Smooth muscle cell of the umbilical artery (primary cell): ENCODE results near the gene ESAM. TPM values are rescaled to one million over a fixed set of nuclear protein-coding genes. Genes with fewer than 3 reads are reported as not detected.

Experiments used
- total RNA-seq: library from RNA; depleted of rRNA; stranded (reverse); fragments of >200 nt; gene quantifications from 2 replicates; pipeline ENCODE4 v1.2.3, GENCODE V29; 2014

The ESAM gene, protein sequence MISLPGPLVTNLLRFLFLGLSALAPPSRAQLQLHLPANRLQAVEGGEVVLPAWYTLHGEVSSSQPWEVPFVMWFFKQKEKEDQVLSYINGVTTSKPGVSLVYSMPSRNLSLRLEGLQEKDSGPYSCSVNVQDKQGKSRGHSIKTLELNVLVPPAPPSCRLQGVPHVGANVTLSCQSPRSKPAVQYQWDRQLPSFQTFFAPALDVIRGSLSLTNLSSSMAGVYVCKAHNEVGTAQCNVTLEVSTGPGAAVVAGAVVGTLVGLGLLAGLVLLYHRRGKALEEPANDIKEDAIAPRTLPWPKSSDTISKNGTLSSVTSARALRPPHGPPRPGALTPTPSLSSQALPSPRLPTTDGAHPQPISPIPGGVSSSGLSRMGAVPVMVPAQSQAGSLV
- 0.30 and 0.37 TPM in 2 replicates for total RNA-seq

DNA sequence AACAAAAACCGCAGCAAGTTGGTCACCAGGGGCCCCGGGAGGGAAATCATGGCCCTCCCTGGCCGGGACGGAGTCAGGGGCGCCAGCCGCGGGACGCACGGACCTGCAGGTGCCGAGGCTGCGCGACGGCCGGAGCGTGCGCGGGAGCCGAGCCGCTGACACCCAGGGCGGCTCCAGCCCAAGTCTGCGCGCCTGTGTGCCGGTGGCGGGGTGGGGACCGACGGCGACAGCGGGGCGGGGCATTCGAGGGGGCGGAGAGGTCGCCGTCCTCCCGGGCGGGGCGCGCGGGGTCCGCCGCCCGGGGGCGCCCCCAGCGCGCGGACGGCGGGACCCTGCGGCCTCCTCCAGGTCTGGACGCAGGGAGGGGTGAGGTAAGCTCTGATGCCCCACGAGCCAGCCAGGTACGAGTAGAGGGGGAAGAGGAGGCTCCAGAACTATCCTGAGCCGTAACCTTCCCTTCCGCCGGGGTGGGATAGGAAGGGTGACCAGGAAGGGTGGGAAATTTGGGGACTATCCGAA is at the start of gene ESAM:
TSS of gene ESAM (minus strand) at position 186 of the 519 bp plus-strand sequence. CDS start at position 50, 136 bp downstream.

DNA sequence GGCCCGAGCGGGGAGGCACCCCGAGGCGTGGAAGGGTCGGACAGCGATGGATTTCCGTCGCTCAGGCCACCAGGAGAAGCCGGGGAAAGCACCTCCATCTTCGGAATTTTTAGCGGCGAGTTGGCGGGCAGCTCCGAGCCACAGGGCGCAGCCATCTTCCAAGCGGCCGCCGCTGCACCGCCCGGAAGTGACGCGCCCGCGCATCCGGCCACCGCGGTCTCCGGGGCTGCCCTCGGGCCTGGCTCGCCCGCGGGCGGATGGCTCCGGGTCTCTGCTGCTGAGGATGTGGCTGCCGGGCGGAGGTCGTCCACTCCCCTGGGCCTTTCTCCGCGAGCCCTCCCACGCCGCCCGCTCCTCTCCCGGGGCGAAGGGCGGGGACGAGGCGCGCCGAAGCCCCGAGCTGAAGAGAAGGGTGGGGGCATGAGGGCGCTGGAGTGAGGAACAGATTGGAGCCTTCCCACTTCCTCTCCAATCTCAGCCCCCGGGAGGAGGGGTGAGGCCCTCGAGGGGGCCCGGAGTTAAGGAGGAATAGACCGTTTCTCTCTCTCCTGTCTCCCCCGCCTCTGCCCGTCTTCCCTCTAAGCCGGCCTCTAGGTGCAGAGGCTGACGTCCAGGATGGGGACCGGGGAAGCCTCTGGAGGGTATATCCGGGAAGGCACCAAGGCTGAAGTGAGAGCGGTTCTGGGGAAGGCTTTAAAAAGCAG is 38.3 kb upstream of the ESAM start, which contains the start of gene MSANTD2:
TSS of gene MSANTD2 (minus strand) at position 181 of the 704 bp plus-strand sequence. CDS start at position 155, 26 bp downstream.

DNA sequence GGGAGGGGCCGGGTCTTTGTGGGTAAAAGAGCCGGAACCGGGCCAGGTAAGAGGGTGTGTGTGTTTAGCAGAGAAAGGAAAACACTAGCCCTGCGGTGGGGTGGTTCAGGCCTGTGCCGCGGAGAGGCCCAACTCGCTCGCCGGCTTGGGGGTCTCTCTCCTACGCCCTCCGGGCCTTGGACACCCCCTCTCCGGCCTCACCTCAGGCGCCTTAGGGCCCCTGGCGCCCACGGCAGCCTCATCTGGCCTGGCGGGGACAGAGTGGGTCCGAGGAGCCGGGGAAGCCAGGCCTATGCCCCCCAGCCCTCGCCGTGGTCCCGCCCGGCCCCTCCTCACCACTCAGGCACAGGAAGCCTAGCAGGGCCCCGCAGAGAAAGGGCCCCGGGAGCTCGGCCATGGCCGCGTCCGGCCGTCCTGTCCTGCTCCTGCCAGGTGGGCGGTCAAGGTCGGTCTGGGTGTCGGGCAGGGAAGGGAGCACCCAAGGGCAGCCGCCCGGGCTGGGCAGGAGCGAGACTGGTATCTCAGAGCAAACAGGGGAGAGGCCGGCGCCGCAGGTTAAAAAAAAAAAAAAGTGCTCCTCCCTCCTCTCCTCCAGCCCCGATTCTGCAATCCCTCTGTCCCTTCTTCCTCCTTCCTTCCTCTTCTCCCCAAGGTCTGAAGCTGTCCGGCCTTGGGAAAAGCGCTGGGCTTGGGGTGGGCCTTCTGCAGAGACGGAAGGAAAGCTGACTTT is 10.2 kb downstream of the ESAM start, which contains the start of gene VSIG2:
TSS of gene VSIG2 (minus strand) at position 515 of the 730 bp plus-strand sequence. CDS start at position 397, 118 bp downstream.

DNA sequence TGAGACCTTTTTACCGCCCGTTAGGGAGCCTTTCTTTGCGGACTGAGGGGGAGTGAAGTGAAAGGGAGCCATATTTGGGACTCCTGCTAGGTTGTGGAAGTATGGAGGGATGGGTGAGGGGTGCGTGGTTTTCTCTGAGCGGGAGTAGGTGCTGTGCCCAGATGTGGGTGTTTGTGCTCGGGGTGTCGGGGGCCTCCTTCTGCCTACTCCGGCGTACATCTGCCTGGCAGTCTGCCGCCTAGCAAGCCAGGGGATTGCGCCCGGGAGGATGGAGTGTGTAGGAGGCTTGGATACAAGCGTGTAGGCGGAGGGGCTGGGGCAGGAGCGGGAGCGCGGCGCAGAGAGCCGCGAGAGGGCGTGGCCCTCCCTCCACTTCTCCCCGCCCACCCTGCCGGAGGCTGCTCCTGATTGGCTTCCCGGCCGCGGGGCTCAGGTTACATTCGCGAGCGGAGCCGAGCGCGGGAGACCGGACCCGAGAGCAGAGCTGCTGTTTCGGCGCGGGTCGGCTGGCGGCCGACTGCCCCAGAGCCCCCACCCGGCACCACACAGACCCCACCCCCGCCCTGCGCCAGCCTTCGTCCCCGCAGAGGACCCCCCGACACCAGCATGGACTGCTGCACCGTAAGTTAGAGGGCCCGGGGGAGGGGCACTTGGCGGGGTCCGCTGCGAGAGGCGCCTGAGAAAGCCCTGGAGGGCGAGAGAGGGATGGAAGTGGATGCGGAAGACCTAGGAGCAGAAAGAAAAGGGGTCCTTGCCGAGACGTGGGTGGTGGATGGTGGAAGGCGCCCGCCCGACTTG is 22.4 kb downstream of the ESAM start, which contains the start of gene NRGN:
TSS of gene NRGN (plus strand) at position 464 of the 798 bp plus-strand sequence. CDS start at position 607, 143 bp downstream.

Other genes starting within 250 kb of the ESAM start
- not detected in 2 replicates for gene OR8B12, start 218.6 kb downstream of the ESAM start, total RNA-seq
- gene OR8A1, start 192.3 kb downstream of the ESAM start, total RNA-seq, result not detected in 2 replicates
- gene PANX3, start 150.9 kb downstream of the ESAM start, total RNA-seq, result not detected in 2 replicates
- 26.7 and 29.4 TPM in 2 replicates for gene TBRG1, start 139.4 kb downstream of the ESAM start, total RNA-seq
- gene SIAE, start 88.6 kb downstream of the ESAM start, total RNA-seq, result 17.5 and 18.3 TPM in 2 replicates
- 5.0 and 8.1 TPM in 2 replicates for gene SPA17, start 88.4 kb downstream of the ESAM start, total RNA-seq
- 0.28 TPM in 1 of 2 replicates, not detected in the other for gene NRGN, start 22.3 kb downstream of the ESAM start, total RNA-seq
- gene VSIG2, start 10.0 kb downstream of the ESAM start, total RNA-seq, result not detected in 2 replicates
- 8.3 and 12.0 TPM in 2 replicates for gene MSANTD2, start 38.1 kb upstream of the ESAM start, total RNA-seq
- gene ROBO3, start 103.1 kb upstream of the ESAM start, total RNA-seq, result 6.2 and 7.7 TPM in 2 replicates
- gene ROBO4, start 135.6 kb upstream of the ESAM start, total RNA-seq, result 0.30 and 0.46 TPM in 2 replicates
- 0.09 TPM in 1 of 2 replicates, not detected in the other for gene HEPN1, start 157.0 kb upstream of the ESAM start, total RNA-seq
- gene HEPACAM, start 173.8 kb upstream of the ESAM start, total RNA-seq, result not detected in 2 replicates
- 0.30 and 1.9 TPM in 2 replicates for gene CCDC15, start 191.9 kb upstream of the ESAM start, total RNA-seq